Stimulated activated CD8-positive, alpha-beta memory T cell treated with anti-CD3 and anti-CD28 coated beads, Interleukin-4, amount 100 ng/mL, for 48 hours (primary cell): ENCODE results near the gene GPATCH1.
"Not testable (repeated sequence)": the region's sequence is repeated elsewhere in the genome, so short reads cannot be mapped to it uniquely, and the experiment has no call there.

Experiments
- DNase-seq: peaks from one replicate; pipeline ENCODE4 v3.0.0-alpha.2; 2020

GPATCH1 gene

GRCh38 chr19:33159893-33160292 lies 78.9 kb downstream of the GPATCH1 start:
- DNase-seq, result no peak

DNA sequence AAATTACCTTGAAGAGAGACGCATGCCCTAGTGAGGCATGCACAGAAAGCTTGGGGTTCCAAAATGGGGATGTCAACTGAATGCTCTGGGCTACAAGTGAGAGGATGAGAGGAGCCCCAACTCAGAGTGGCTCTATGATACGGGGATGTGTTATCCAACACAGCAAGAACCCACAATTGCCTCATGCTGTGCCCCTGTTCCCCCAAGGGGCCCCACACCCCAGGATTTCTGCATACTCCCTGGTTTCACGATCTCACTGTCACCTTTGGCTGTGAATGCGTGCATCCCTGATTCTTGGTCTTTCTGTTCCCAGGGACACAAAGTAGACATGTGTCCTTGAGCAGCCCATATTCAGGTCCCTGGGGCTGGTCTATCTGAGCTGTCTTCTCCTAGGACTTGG lies 80.2 kb downstream of the GPATCH1 start:
- DNase-seq, result no peak

GRCh38 chr19:33163481-33163880 lies 82.5 kb downstream of the GPATCH1 start:
- no peak for DNase-seq

DNA sequence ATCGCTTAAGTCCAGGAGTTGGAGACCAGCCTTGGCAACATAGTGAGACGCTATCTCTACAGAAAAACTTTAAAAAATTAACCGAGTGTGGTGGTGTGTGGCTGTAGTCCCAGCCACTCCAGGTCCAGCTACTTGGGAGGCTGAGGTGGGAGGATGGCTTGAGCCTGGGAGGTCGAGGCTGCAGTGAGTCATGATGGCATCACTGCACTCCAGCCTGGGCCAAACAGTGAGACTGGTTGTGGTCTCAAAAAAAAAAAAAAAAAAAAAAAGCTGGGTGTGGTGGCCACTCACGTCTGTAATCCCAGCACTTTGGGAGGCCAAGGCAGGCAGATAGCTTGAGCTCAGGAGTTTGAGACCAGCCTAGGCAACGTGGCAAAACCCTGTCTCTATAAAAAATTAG lies 85.1 kb downstream of the GPATCH1 start:
- DNase-seq, result not testable (repeated sequence)

DNA sequence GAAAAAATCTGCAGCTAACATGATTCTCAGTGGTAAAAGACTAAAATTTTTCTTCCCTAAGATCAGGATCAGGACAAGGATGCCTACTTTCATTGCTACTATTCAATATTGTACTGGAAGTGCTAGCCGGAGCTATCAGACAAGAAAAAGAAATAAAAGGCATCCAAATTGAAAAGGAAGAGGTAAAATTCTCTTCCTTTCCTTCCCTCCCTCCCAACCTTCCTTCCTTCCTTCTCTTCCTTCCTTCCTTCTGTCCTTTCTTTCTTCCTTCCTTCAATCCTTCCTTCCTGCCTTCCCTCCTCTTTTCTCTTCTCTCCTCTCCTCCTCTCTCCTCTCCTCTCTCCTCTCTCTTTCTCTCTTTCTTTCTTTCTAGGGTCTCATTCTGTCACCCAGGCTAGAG lies 86.5 kb downstream of the GPATCH1 start:
- no peak for DNase-seq

- DNase-seq, result no peak
These were observed 87.5 kb downstream of the GPATCH1 start for GRCh38 chr19:33168528-33168927.

DNA sequence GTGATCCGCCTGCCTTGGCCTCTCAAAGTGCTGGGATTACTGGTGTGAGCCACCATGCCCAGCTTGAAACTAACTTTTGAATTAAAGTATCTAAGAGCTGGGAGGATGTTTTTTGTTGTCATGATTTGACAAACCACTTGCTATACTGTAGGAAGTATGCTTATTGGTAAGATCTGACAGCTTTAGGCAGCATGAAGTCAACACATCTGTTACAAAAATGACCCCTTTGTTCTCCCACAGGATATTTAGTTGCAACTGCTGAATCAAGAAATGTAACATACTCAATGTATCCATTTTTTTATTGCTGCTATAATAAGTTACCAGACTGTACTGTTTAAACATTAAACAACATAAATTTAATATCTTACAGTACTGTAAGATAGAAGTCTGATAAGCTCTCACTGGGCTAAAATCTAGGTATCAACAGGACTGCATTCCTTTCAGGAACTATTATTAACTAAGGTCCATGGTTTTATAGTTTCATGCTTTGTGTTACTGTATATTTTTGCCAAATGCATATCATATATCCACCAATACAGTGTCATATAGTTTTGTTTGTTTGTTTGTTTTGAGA lies 90.3 kb downstream of the GPATCH1 start:
- no peak for DNase-seq

DNA sequence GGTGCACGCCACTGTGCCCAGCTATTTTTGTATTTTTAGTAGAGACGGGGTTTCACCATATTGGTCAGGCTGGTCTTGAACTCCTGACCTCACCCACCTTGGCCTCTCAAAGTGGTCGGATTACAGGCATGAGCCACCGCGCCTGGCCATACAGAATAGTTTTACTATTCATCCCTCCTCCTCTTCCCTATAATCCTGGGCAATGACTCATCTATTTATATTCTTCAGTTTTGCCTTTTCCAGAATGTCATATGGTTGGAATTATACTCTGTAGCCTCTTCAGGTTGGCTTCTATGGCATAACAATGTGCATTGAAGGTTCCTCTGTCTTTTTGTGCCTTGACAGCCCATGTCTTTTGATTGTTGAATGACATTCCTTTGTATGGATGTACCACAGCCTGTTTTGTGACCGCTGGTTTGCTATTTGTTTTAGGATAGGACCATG lies 91.0 kb downstream of the GPATCH1 start:
- DNase-seq, result no peak

DNA sequence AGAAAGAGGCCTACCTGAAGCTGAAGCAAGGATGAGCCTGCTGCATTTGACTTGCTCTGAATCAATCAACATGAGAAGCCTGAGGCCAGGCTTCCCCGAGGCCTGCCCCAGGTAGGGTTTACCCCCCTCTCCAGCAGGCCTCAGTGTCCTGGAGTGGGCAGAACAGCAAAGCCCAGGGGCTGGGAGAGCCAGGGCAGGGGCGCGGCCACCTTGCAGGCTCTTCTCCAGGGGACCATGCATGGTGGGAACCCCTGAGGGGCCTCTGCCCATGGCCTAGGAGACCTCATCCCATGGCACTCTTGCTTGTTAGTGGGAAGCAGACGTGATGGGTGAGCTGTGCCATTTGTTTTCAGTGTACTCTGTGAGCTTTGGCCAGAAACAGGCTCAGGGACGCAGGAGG lies 93.2 kb downstream of the GPATCH1 start:
- DNase-seq, result no peak

DNA sequence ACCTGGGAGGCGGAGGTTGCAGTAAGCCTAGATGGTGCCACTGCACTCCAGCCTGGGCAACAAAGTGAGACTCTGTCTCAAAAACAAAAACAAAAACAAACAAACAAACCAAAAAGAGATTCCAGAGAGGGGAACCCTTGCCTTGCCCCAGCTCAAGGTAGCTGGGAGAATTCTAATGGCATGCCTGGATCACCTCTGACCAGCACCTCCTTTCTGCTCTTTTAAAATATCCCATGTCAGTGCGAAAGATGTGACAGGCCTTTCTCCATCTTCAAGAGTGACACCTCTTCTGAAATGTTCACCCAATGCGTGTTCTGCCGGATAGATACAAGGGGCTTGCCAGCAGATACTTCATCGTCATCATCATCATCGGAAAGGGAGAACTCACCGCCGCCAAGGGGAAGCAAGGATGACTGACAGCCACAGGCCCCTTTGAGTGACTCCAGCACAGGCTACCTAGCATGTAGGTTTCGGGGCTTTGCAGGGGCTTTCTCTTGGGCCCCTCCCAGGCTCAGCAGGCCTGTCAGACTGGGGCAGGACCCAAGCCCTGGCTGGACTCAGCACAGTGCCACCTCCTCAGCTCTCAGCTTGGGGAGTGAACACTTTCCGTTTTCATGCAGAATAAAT lies 94.3 kb downstream of the GPATCH1 start:
- no peak for DNase-seq

DNA sequence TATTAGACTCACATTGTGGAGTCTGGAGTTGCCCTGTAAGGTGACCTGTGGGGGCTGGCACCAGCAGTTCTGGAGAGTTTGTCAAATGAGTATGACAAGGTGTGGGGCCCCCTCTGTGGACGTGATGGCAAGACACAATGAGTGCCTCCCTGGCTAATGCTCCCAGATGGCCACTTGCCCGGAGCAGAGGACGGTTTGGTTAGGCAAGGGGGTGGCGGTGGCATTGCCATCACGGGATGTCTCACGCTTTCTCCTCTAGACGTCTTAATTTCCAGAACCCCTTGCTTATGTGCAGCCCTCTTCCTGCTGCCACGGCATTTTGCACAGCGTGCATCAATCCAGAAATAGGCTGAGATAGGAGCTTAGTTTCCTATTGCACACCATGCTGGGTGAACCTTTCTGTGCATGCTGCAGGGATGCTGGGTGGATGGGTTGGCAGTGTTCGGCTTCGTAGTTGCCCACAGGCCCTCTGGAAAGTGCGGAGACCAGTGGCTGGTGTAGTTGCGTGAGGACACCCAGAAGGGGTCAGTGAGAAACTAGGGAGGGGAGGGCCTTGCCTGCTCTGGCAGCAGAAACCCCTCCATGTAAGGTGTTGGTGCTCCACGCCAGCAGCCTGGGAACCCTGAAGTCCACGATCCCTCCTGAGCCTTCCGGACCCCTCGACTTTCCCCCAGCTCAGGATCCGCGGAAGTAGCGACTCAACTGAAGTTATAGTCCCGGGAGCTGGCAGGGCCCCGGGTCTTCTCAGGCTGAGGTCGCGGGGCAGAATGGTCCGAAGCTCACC lies 95.1 kb downstream of the GPATCH1 start:
- DNase-seq, result no peak

DNA sequence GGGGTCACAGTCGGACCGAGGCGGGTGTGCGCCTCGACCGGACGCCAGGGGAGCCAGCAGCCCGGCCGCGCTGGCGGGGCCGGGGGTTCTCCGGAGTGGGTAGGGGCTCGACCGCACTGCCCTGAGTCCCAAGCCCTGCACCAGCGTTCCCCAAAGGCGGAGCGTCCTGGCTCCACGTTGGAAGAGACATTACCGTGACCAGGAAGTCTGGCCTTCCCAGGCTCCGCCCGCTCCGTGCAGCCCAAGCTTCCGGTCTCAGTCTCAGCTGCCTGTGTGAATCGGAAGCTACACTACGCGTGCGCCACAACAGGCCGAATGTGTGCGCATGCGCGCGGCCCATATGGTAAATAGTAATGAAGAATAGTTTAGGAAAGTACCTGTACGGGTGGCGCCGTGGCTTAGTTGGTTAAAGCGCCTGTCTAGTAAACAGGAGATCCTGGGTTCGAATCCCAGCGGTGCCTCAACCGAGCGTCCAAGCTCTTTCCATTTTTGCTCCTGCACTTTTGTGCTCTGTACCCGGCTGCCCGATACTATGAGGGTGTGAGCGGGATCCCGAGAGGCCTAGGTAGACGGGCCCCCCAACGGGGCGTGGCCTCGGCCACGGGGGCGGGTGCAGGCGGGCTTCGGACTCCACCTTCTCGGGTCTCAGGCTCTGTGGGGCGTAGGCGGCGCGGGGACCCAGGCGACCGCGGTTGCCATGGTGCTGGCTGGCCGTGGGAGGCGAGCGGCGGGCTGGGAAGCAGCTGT lies 95.9 kb downstream of the GPATCH1 start:
- peak; percentile 99 for DNase-seq

DNA sequence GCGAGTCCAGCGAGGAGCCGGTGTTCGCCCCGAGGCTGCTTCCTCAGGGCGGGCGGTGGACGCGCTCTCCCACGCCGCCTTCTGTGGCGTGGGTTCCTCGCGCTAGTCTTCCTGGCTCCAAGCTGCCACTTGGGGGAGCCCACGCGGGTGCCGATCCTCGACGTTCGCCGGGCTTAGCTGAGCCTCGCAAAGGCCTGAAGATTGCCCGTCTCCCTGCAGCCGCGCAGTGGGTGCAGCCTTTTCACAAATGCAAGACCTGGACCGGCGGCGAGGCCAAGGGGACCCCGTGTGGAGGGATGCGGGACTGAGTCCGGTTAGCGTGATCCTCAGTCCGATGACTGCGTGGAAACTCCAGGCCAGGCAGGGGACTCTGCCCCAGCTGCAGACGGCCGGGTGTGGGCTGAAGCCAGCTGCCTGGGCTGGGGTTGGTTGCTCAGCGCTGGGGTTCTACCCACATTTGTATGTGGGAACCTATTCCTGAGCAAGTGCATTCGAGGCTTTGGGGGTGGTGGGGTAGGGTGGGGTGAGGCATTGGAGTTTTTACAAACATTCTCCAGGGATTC lies 96.5 kb downstream of the GPATCH1 start:
- no peak for DNase-seq
